ENCODE data around the gene KCTD6.

The KCTD6 gene

DNA sequence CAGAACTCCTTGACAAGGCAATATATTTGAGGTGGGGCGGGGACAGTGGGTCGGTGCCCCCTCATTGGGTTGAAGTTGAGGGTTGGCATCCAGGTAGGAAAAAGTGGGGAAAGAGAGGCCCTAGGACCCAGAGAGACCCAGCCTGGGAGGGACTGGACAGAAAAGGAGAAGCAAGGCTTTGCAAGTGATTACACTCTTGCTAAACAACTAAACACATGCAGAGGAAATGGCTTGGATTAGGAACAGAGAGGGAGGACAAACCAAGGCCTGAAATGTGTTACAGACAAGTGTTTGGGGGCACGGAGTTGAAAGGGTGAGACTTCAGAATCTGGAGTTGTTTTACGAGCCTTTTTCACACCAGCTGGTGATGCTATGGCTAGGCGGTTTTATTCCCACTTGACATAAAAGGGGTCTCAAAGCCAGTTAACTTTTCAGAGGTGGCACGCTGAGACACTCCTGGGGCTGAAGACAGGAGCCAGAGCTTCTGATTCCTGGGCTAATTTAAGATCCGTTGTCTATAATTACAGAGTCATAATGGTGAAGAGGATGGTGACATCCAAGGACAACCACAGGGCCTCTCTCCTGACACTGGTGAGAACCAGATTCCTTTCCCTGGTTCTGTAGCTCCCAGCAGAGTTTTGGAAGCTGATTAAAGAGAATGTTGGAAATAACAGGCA is 7.7 kb upstream of the KCTD6 start:
- TF ChIP-seq TAF1 (IDR thresholded peaks at IDR 0.05; ENCODE audit: borderline replicate concordance, insufficient read depth, low read length) (no peak), POLR2AphosphoS5 (IDR thresholded peaks at IDR 0.05; ENCODE audit: low read depth, low read length) (no peak), SIN3A (IDR thresholded peaks at IDR 0.05; ENCODE audit: borderline replicate concordance, insufficient read depth, low read length) (no peak), FOXP2 (optimal IDR thresholded peaks at IDR 0.05; ENCODE audit: borderline replicate concordance, extremely low read depth, extremely low read length, insufficient read depth) (no peak)
- TF ChIP-seq, protein P1, sequence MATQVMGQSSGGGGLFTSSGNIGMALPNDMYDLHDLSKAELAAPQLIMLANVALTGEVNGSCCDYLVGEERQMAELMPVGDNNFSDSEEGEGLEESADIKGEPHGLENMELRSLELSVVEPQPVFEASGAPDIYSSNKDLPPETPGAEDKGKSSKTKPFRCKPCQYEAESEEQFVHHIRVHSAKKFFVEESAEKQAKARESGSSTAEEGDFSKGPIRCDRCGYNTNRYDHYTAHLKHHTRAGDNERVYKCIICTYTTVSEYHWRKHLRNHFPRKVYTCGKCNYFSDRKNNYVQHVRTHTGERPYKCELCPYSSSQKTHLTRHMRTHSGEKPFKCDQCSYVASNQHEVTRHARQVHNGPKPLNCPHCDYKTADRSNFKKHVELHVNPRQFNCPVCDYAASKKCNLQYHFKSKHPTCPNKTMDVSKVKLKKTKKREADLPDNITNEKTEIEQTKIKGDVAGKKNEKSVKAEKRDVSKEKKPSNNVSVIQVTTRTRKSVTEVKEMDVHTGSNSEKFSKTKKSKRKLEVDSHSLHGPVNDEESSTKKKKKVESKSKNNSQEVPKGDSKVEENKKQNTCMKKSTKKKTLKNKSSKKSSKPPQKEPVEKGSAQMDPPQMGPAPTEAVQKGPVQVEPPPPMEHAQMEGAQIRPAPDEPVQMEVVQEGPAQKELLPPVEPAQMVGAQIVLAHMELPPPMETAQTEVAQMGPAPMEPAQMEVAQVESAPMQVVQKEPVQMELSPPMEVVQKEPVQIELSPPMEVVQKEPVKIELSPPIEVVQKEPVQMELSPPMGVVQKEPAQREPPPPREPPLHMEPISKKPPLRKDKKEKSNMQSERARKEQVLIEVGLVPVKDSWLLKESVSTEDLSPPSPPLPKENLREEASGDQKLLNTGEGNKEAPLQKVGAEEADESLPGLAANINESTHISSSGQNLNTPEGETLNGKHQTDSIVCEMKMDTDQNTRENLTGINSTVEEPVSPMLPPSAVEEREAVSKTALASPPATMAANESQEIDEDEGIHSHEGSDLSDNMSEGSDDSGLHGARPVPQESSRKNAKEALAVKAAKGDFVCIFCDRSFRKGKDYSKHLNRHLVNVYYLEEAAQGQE (IDR thresholded peaks at IDR 0.05; ENCODE audit: insufficient read depth in 1 of 2, low read depth in 2 of 2, low read length in 2 of 2) = no peak

DNA sequence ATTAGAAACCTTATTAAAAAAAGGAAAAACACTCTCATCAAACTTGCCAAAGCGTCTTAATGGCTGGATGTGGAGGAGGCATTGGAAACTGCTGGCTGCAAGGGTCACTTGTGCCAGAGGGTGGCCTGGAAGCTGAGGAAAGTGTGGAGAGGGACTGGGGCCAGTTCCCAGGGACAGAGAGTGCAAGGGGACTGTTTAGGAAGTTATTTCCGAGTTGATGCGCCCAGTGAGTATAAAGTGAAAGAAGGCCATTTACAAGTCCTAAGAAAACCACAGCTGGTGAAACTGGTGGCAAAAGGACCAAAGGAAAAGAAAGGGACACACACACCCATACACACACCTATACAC is 7.2 kb upstream of the KCTD6 start:
- TF ChIP-seq, protein P1 (IDR thresholded peaks at IDR 0.05; ENCODE audit: insufficient read depth in 1 of 2, low read depth in 2 of 2, low read length in 2 of 2) = no peak
- no peak for TF ChIP-seq POLR2AphosphoS5 (IDR thresholded peaks at IDR 0.05; ENCODE audit: low read depth, low read length)
- TF ChIP-seq SIN3A (IDR thresholded peaks at IDR 0.05; ENCODE audit: borderline replicate concordance, insufficient read depth, low read length) = no peak
- no peak for TF ChIP-seq FOXP2 (optimal IDR thresholded peaks at IDR 0.05; ENCODE audit: borderline replicate concordance, extremely low read depth, extremely low read length, insufficient read depth)
- TF ChIP-seq TAF1 (IDR thresholded peaks at IDR 0.05; ENCODE audit: borderline replicate concordance, insufficient read depth, low read length) = no peak

DNA sequence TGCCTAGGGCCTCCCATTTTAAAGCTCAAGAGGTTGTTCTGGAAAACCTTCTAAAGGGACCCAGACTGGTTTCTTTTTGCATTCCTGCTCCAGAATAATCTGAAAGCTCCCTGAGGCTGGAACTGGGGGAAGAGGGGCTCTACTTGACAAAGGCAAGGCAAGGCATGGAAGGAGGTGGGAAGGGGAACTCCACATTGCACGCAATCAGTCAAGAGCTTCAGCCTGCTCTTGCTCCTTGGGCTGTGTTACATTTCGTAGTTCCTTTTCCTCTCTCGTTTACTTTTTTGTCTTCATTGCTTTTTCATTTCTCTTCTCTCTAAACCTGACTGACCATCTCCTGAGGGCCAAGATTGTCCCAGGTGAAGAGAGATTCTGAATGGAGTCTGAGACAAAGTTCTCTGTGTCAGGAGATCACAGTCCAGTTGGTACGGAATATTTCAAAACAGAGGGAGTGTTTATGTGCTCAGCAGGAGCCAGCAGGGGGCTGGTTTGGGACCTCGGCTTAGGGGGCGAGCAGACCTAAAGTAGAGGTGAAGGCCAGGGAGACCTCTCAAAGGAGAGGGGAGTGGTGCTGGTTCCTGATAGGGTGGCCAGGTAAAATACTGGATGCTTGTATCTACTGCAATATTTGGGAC is 6.0 kb upstream of the KCTD6 start:
- TF ChIP-seq, protein P1 (IDR thresholded peaks at IDR 0.05; ENCODE audit: insufficient read depth in 1 of 2, low read depth in 2 of 2, low read length in 2 of 2) = no peak
- TF ChIP-seq SIN3A (IDR thresholded peaks at IDR 0.05; ENCODE audit: borderline replicate concordance, insufficient read depth, low read length) (no peak), FOXP2 (optimal IDR thresholded peaks at IDR 0.05; ENCODE audit: borderline replicate concordance, extremely low read depth, extremely low read length, insufficient read depth) (no peak), POLR2AphosphoS5 (IDR thresholded peaks at IDR 0.05; ENCODE audit: low read depth, low read length) (no peak), TAF1 (IDR thresholded peaks at IDR 0.05; ENCODE audit: borderline replicate concordance, insufficient read depth, low read length) (no peak)

DNA sequence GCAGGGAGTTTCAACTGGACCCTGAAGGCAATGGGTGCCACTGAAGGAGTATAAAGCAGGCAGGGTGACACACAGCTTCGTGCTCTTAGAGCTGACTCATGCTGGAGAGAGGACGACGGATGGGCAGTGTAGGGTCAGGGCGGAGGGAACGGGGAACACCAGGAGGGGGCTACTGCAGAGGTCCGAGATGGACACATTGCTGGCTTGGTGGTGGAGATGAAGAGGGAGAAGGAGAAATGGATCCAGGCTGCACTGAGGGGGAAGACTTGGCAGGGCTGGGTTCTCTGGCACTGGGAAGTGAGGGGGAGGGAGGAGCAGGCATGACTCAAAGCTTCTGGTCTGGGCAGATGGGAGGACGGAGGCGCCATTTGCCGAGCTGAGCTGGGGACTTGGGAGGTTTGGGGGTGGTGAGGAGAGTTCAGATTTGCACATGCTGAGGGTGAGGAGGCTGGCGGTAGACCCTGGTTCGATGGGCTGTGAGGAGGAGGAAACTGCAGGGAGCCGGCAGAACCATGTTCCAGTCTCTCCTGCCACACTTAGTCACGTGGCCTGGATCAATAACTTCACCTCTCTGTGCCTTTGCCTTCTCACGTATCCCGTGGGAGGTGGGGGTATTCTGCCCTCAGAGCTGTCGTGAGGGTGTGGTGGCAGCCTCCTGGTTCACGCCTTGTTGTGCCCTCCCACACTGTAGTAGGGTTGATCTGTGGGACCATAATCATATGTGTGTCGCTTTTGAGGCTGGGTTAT is 4.6 kb upstream of the KCTD6 start:
- TF ChIP-seq FOXP2 (optimal IDR thresholded peaks at IDR 0.05; ENCODE audit: borderline replicate concordance, extremely low read depth, extremely low read length, insufficient read depth) (no peak), SIN3A (IDR thresholded peaks at IDR 0.05; ENCODE audit: borderline replicate concordance, insufficient read depth, low read length) (no peak), TAF1 (IDR thresholded peaks at IDR 0.05; ENCODE audit: borderline replicate concordance, insufficient read depth, low read length) (no peak), POLR2AphosphoS5 (IDR thresholded peaks at IDR 0.05; ENCODE audit: low read depth, low read length) (no peak)
- TF ChIP-seq, protein P1 (IDR thresholded peaks at IDR 0.05; ENCODE audit: insufficient read depth in 1 of 2, low read depth in 2 of 2, low read length in 2 of 2) = no peak
